GM19035 (cell line): ENCODE measurements around the gene NPHS1.

Experiments used
- ATAC-seq: cut with Tn5 transposase; IDR thresholded peaks from one replicate; pipeline ENCODE4 v1.9.1; 2021; ENCODE audit not compliant: unreplicated experiment

NPHS1 gene

DNA sequence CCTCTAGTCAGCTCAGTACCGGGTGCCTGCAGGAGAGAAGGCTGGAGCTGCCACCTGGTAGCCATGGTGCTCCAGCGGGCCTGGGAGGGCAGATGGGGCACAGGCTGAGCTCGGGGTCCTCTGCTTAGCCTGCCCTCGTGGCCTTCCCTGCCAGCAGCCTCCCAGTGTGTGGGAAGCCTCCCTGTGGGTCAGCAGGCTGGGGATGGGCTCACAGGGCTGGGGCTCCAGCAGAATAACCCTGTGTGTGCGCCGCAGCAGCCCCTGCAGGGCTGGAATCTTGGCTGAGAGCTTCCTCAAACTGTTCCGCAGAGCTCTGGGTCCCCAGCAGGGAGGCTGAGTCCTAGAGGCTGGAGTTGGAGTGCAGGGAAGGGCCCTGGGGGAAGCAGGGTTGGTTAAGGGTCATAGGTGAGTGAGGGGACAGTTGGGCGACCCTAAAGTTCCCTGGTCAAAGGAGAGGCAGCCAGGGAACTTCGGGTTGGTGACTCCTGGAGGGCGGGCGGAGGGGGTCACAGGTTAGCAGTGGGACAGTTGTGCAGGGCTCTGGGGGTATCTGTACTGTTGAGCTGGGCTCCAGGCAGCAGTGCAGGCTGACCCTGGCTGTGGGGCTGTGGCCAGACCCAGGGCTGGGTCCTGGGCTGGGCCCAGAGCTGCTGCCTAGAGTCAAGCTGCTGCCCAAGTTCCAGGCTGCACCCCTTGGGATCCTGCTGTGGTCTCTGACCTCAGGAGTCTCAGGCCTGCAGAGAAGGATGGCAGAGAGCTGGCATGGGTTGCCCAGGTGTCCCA is 62.9 kb downstream of the NPHS1 start:
- no peak for ATAC-seq

DNA sequence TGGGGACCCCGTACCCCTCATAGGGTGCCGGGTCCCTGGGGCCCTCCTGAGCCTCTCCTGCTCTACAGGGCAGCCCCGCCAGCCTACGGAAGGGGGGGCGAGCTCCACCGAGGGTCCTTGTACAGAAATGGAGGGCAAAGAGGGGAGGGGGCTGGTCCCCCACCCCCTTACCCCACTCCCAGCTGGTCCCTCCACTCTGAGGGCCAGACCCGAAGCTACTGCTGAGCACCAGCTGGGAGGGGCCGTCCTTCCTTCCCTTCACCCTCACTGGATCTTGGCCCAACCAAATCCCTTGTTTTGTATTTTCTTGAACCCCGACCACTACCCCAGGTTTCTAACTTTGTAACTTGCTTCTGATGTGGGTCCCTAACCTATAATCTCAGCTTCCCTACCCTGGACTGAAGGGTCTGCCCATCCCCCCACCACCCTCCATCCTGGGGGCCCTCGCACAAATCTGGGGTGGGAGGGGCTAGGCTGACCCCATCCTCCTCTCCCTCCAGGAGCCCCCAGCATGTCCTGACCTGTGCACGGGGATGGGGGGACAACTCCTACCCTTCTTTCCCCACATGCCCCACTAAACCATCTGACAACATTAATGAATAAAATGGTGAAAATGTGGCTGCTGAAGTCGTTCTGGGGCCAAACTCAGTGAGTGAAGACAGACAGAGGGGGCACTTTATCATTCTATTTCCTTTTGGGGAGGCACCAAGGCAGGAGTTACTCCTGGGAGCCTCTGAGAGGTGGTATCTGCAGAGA is 63.9 kb downstream of the NPHS1 start:
- ATAC-seq, result no peak

DNA sequence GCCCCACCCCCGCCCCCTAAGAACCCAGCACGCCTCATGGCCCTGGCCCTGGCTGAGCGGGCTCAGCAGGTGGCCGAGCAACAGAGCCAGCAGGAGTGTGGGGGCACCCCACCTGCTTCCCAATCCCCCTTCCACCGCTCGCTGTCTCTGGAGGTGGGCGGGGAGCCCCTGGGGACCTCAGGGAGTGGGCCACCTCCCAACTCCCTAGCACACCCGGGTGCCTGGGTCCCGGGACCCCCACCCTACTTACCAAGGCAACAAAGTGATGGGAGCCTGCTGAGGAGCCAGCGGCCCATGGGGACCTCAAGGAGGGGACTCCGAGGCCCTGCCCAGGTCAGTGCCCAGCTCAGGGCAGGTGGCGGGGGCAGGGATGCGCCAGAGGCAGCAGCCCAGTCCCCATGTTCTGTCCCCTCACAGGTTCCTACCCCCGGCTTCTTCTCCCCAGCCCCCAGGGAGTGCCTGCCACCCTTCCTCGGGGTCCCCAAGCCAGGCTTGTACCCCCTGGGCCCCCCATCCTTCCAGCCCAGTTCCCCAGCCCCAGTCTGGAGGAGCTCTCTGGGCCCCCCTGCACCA is 65.0 kb downstream of the NPHS1 start:
- no peak for ATAC-seq

DNA sequence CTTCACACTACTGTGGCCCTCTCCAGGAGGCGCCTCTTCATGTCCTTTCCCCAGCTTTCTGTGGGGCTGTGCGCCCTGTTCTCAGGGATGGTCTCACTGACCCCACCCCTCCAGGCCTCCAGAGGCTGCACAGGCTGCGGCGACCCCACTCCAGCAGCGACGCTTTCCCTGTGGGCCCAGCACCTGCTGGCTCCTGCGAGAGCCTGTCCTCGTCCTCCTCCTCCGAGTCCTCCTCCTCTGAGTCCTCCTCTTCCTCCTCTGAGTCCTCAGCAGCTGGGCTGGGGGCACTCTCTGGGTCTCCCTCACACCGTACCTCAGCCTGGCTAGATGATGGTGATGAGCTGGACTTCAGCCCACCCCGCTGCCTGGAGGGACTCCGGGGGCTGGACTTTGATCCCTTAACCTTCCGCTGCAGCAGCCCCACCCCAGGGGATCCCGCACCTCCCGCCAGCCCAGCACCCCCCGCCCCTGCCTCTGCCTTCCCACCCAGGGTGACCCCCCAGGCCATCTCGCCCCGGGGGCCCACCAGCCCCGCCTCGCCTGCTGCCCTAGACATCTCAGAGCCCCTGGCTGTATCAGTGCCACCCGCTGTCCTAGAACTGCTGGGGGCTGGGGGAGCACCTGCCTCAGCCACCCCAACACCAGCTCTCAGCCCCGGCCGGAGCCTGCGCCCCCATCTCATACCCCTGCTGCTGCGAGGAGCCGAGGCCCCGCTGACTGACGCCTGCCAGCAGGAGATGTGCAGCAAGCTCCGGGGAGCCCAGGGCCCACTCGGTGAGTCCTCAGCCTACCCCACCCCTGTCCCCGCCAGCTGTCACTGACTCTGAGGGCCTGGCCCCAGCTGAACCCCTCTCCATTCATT is 65.8 kb downstream of the NPHS1 start:
- no peak for ATAC-seq

DNA sequence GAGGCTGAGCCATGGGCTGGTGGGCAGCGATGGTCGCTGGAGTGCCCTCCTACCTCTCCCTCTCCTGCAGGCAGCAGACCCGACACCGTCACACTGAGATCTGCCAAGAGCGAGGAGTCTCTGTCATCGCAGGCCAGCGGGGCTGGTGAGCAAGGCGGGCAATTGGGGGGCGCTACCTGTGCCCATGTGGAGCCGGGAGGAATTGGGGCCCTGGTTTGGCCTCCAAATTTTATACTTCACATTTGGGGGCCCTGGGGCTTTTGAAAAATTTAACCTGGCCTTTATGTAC is 67.0 kb downstream of the NPHS1 start:
- ATAC-seq, result no peak

DNA sequence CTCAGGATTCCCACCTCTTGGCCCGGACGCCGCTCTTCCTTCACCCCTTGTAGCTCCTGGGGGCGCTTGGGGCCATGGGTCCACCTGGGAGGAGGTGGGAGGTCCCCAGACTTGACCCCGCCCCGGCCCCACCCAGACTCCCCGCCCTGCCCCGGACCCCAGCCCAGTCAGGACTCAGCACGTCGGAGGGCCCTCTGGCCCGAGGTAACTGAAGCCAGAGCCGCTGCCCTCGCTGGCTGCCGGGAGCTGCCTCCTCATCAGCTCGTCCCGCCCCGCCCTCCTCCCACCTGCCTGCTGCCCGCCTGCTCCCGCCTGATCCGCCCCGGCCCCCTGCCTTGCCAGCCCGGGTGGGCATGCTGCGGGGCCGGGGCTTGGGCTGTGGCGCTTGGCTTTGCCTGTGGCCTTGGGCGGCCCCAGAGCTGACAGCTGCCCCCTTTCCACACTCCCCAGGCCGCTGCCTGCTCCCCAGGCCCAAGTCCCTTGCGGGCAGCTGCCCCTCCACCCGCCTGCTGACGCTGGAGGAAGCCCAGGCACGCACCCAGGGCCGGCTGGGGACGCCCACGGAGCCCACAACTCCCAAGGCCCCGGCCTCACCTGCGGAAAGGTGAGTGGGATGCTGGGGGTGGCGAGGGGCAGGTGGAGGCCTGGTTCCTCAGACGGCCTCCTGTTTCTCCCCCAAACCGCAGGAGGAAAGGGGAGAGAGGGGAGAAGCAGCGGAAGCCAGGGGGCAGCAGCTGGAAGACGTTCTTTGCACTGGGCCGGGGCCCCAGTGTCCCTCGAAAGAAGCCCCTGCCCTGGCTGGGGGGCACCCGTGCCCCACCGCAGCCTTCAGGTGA is 67.6 kb downstream of the NPHS1 start:
- no peak for ATAC-seq

DNA sequence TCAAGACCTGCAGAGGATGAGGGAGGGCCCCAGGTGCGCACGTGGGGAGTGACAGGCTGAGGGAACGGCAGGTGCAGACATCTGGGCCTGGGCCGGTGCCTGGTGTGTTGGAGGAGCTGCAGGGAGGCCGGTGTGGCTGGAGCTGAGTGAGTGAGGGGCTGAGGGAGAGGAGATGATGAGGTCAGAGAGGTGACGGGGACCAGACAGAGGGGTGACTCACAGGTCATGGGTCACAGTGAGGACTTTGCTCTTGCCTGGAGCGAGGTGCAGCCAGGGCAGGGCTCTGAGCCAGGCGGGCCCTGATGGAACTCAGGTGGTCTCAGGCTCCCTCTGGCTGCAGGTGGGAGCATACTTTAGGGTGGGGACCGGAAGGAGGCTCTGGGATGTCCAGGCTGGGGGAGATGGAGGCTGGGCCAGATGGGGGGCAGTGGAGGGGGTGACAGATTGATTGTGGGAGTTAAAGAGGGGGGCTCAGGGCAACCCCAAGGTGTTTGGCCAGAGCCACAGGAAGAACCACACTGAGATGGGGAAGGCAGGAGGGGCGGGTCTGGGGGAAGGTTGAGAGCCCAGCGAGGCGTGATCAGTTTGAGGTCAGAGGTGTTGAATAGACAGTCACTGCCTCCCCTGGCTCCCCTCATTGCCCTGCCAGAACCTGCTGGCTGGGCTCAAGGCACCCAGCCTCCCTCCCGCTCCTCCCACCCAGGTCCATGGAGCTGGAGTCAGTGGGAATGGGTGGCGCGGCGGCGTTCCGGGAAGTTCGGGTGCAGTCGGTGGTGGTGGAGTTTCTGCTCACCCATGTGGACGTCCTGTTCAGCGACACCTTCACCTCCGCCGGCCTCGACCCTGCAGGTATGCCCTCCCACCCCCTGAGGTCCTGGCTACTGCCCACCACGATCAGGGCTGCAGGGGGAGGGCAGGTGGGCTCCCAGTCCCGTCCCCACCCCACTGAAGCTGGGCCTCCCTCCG is 68.6 kb downstream of the NPHS1 start:
- ATAC-seq, result no peak

DNA sequence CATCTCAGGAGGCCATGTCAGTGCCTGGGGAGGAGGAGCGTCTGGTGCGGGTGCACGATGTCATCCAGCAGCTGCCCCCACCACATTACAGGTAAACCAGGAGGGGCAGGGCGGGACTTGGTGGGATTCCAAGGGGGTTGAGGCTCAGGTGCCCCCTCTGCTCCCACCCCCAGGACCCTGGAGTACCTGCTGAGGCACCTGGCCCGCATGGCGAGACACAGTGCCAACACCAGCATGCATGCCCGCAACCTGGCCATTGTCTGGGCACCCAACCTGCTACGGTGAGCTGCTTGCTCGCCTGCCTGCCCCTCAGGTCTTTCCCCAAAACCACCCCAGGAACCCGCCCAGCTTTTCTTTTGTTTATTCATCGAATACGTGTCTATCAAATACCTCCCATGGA is 69.7 kb downstream of the NPHS1 start:
- no peak for ATAC-seq

DNA sequence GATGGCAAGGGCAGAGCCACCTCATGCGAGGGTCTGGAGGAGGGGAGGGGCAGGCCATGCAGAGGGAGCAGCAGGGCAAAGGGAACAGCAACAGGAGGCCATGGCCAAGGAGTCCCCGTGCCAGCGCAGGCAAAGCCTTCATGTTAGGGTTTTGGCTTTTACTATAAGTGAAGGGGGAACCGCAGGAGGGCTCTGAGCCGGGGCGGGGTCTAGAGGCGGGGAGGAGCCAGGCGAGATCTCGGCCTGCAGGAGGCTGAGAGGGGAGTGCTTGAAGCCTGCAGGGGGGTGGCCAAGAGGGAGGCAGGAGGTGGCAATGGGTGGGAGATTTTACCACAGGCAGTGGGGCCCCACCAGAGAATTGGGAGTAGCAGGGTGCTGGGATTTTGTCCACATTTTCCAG is 70.7 kb downstream of the NPHS1 start:
- no peak for ATAC-seq

DNA sequence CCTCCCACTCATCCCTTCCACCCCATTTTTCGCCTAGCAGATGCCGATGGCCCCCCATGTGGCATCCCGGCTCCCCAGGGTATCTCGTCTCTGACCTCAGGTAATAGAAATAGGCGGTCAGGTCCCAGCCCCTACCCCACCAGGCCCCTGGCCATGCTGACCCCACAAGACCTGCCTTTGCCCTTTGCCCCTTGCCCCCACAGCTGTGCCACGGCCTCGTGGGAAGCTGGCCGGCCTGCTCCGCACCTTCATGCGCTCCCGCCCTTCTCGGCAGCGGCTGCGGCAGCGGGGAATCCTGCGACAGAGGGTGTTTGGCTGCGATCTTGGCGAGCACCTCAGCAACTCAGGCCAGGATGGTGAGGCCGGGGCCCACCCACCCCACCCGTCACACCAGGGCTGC is 71.6 kb downstream of the NPHS1 start:
- ATAC-seq, result no peak

DNA sequence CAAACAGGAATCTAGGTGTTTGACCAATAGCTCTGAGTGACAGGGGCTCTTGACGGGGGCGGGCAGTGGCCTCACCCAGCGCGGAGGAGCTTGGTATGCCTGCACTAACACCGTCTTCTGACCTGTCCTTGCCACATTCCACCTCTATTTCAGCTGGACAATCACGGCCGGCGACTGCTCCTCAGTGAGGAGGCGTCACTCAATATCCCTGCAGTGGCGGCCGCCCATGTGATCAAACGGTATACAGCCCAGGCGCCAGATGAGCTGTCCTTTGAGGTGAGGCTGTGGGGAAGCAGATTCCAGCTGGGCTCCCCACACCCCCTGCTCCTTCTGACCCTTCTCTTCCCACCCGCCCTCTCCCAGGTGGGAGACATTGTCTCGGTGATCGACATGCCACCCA is 72.2 kb downstream of the NPHS1 start:
- ATAC-seq, result no peak

DNA sequence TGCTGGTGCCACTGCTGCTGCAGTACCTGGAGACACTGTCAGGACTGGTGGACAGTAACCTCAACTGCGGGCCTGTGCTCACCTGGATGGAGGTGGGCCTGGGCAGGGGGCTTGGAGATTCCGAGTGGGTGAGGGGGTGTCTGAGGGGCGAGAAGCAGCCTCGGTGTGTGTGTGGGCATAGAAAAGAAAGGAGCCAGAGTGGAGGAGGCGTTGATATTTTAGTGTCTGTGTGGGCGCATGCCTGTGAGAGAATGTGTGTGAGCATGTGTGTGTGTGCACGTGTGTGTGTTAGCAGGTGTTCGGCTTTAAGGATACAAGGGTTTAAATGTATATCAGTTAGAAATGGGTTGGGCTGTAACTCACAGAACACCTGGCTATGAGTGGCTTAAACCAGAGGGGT is 73.3 kb downstream of the NPHS1 start:
- ATAC-seq, result no peak

DNA sequence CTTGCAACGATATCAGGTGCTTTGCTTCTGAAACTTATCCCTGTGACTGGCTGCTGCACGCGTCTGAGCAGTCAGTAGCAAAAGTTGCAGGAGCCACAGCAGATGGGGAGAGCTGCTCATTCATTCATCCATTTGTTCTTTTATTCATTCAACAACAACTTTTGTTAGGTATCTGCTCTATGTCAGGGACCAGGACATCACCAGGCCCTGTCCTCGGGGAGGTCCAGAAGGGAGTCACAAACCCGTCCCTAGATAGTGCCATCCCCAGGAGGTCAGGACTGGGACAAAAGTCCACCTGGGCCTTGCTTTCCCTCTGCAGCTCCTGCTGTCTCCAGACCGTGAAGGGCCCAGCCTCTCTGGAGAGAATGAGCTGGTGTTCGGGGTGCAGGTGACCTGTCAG is 74.3 kb downstream of the NPHS1 start:
- ATAC-seq, result no peak

DNA sequence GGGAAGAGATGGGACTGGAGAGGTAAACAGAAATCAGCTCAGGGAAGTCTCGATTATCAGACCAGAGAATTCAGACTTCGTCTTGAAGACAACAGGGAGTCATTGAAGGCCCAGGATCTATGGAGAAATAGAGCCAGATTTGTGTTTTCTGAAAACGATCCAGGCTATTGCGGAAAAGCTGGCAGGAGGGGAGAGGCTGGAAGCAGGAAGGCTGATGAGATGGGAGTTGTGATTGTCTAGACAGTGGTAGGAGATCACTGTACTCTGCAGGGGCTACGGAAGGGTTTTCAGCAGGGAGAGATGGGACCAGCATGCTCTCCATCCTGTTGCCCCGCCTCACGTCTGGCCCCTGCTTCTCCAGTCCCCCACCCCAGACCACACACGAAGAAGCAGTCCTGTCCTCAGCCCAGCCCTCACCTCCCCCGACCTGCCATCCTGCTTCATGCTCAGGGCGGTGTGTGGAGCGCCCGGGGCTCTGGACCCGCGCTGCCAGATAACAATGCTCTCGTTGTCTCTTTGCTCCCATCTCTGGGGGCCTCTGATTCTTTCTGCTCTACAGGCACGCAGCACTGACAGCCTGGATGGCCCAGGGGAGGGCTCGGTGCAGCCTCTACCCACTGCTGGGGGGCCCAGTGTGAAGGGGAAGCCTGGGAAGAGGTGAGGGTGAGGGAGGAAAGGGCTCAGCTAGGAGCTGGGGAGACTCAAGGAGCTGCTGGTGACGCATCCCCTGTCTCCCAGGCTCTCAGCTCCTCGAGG is 75.0 kb downstream of the NPHS1 start:
- no peak for ATAC-seq

DNA sequence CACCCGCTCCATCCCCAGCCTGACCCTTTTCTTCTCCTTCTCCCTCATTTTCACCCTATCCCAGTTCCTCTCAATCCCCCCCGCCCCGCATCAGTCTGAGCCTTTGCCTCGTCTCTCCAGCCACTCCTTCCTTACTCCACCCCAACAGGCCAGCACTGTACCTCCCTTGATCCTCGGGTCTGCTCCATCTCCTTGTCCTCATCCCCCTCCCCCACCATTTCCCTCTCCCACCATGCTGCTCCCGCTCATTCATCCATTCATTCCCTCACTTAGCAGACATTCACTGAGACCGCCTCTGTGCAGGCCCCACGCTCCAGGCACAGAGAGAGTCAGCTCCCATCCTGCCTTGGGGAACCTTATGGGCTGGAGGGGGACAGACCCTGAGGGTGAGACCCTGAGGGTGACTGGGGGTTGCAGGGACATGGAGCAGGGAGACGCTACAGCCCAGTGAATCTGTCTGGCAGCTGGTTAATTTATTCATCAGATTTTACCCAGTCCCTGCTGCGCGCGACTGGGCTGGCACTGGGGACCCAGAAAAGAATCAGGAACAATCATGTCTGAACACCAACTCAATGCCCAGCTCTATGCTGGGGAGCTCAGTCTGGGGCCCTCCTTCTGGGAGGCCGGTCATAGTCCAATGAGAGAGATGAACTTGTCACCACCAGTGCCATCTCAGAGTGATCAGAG is 76.1 kb downstream of the NPHS1 start:
- no peak for ATAC-seq
